Stomach (tissue), 9 donors: ENCODE results near the gene NEO1. TPM values are rescaled to one million over a fixed set of nuclear protein-coding genes. Genes with fewer than 3 reads are reported as not detected.

Source experiments
- DNase-seq, 2 donors: peaks; one replicate each; pipeline versions ENCODE4 v3.0.0 to v3.0.0-alpha.2; 2013 to 2019
- H3K27ac ChIP-seq, 5 donors: fragments of 200-600 bp in 4 of 5; sonication (generic) in 4 of 5; one replicate each; pipeline ENCODE4 v1.5.1; 2013 to 2019; ENCODE audit warnings: mild to moderate bottlenecking in 1 of 5, moderate library complexity in 1 of 5
- H3K27me3 ChIP-seq, 3 donors: fragments of 200-600 bp; sonication (generic); one replicate each; pipeline ENCODE4 v1.5.1; 2017 to 2019; ENCODE audit warnings: mixed run types in 1 of 3
- H3K36me3 ChIP-seq, 4 donors: fragments of 200-600 bp; sonication (generic); 1 replicate in 3 of 4; 2 replicates in 1 of 4; pipeline ENCODE4 v1.5.1; 2016 to 2019
- H3K4me1 ChIP-seq, 4 donors: fragments of 200-600 bp; sonication (generic); one replicate each; pipeline ENCODE4 v1.5.1; 2016 to 2019
- H3K4me3 ChIP-seq, 4 donors: fragments of 200-600 bp; sonication (generic) in 3 of 4; one replicate each; pipeline ENCODE4 v1.5.1; 2016 to 2019; ENCODE audit warnings: mild to moderate bottlenecking in 1 of 4
- H3K9me3 ChIP-seq, 4 donors: fragments of 200-600 bp; sonication (generic); one replicate each; pipeline ENCODE4 v1.5.1; 2016 to 2019
- EP300 ChIP-seq: sonication (generic); formaldehyde crosslinking; IDR thresholded peaks from one replicate; pipeline ENCODE4 v1.6.1; 2017; ENCODE audit warnings: antibody characterized with exemption
- POLR2A ChIP-seq, 4 donors: fragments of 450-650 bp; IDR thresholded peaks; one replicate each; pipeline ENCODE4 v1.6.1; 2016; ENCODE audit warnings: antibody characterized with exemption in 4 of 4, control low read depth in 2 of 4, mild to moderate bottlenecking in 1 of 4, moderate library complexity in 1 of 4
- POLR2AphosphoS5 ChIP-seq, 3 donors: sonication (generic); formaldehyde crosslinking; IDR thresholded peaks; one replicate each; pipeline ENCODE4 v1.6.1; 2016; ENCODE audit warnings: antibody characterized with exemption in 3 of 3
- WGBS, 5 donors: extraction: QIAGEN DNeasy Blood & Tissue Kit in 3 of 5; methylation state at CpG; one replicate each; pipeline versions ENCODE4 v1.1.5 to v1.1.7; 2013 to 2018; 5-methylcytosine and 5-hydroxymethylcytosine counted together
- intact Hi-C: fragments of 100-400 bp; cut with DNase I; formaldehyde crosslinking; loops from one replicate; pipeline ENCODE4 v1.15.1; 2023; ENCODE audit warnings: low total_unique reads
- polyA plus RNA-seq, 3 donors: library from polyadenylated mRNA; stranded (reverse); fragments of 200-250 nt; gene quantifications; one replicate each; pipeline ENCODE4 v1.2.3, GENCODE V29; 2013
- total RNA-seq, 5 donors: library from RNA; depleted of rRNA; stranded (reverse); fragments of >200 nt; gene quantifications; one replicate each; pipeline versions ENCODE4 v1.1.0 to v1.2.3, GENCODE V29; 2014 to 2016
- TF ChIP-seq, protein P1 (sequence below), 7 experiments: fragments of 450-650 bp in 4 of 7; fragments of 200-600 bp in 3 of 7; sonication (generic) in 3 of 7; IDR thresholded peaks; one replicate each; pipeline ENCODE4 v1.5.1; 2016 to 2019; ENCODE audit warnings: antibody characterized with exemption in 7 of 7, control low read depth in 2 of 7, mild to moderate bottlenecking in 1 of 7
- donor health status: healthy with polysubstance abuse.
- donor health status: Bipolar disorder and iron deficiency.
- donor health status: healthy.

NEO1 gene
- total and polyA plus RNA-seq, 8 donors: 4.7 to 182 (median 17.3) TPM

DNA sequence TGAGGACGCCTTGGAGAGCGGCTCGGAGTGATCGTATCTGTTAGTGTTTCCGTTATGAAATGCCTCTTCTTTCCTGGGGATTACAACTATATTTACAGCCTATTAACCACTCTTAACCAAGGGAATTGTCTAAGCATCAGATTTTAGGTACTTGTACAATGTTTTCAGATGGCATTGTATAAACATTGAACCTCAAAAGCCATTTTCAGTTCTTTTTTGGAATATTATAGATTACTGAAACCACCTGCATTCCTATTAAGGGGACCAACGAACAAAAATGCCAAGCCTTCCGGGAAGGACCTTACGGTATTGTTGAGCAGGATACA, 1.1 kb downstream of the NEO1 start:
- Histone ChIP-seq H3K9me3 (no peaks in the 10 kb centered on the region), H3K4me3 (peak overlapping the region; percentile 86 to 94 (median 88)), H3K27me3 (peaks cover 0 to 15% (median 0%) of the 10 kb centered on the region in 3 donors), H3K36me3 (no peaks in the 10 kb centered on the region), H3K4me1 (peaks cover 7 to 47% (median 28%) of the 10 kb centered on the region in 4 donors), H3K27ac (peak overlapping the region; percentile 83 to 97 (median 91))
- TF ChIP-seq, protein P1, sequence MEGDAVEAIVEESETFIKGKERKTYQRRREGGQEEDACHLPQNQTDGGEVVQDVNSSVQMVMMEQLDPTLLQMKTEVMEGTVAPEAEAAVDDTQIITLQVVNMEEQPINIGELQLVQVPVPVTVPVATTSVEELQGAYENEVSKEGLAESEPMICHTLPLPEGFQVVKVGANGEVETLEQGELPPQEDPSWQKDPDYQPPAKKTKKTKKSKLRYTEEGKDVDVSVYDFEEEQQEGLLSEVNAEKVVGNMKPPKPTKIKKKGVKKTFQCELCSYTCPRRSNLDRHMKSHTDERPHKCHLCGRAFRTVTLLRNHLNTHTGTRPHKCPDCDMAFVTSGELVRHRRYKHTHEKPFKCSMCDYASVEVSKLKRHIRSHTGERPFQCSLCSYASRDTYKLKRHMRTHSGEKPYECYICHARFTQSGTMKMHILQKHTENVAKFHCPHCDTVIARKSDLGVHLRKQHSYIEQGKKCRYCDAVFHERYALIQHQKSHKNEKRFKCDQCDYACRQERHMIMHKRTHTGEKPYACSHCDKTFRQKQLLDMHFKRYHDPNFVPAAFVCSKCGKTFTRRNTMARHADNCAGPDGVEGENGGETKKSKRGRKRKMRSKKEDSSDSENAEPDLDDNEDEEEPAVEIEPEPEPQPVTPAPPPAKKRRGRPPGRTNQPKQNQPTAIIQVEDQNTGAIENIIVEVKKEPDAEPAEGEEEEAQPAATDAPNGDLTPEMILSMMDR (IDR thresholded peaks at IDR 0.05): no peak
- TF ChIP-seq POLR2A (IDR thresholded peaks at IDR 0.05): no peak
- intact Hi-C loops: no loop called here
- DNase-seq: peak in 1 of 2 donors; percentile 37
- 1 to 3% (median 2%) methylated on average over 8 of the region's 8 CpGs for WGBS, 5 donors

DNA sequence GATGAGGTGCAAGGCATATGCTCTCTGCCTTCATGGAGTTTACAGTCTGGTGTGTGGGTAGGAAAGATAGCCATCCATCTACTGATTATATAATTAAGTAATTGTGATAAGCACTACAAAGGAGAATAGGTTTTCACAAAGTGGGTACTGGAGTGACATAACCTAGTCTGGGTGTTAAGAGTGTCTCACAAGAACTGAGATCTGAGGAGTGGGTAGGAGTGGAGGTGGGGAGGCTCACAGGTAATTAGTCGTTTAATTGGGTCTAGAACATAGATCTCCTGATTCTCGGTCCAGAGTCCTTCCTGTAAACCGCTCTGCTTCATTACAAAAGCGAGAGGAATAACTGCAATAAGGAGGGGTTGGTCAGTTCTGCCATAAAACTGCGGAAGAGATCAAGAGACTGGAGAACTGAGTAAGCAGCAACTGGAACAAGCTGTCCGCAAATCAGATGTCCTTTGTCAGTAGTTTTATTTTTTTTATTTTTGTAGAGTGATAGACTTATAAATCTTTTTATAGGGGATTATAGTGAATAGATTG, 2.2 kb downstream of the NEO1 start:
- Histone ChIP-seq H3K4me1 (peaks cover 7 to 48% (median 28%) of the 10 kb centered on the region in 4 donors), H3K4me3 (peak overlapping the region in 1 of 4 donors; percentile 87), H3K27me3 (peaks cover 0 to 13% (median 0%) of the 10 kb centered on the region in 3 donors), H3K9me3 (no peaks in the 10 kb centered on the region), H3K27ac (no peak overlapping the region), H3K36me3 (no peaks in the 10 kb centered on the region)
- TF ChIP-seq POLR2A (IDR thresholded peaks at IDR 0.05) (no peak), EP300 (no peak), POLR2AphosphoS5 (IDR thresholded peaks at IDR 0.05) (no peak)
- TF ChIP-seq, protein P1 (IDR thresholded peaks at IDR 0.05): no peak
- intact Hi-C loops: no loop called here
- WGBS, 5 donors: 64 to 72% (median 69%) methylated on average over 6 of the region's 6 CpGs
- no peak for DNase-seq

DNA sequence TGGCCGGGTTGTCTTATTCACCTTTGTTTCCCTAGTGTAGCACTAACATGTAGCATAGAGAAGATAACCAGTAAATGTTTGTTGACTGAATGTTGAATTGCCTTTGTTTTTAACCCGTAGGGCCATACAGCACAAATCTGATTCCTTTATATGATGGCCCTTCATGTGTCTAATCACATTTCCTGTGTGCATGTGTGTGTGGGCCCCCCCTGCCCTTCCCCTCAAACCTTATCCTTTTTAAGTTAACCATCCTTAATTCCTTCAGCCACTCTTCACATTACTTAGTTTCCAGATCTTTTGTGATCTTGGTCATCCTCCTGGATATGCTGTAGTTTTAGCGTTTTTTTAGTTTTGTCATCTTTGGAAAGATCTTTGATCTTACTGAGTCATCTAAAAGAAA, 4.2 kb downstream of the NEO1 start:
- 56 to 73% (median 69%) methylated on average over 3 of the region's 3 CpGs for WGBS, 5 donors
- no peak for DNase-seq
- intact Hi-C loops: no loop called here
- no peak overlapping the region for H3K27ac ChIP-seq
- no peak overlapping the region for H3K4me3 ChIP-seq
- H3K9me3 ChIP-seq: no peaks in the 10 kb centered on the region
- H3K4me1 ChIP-seq: peaks cover 7 to 39% (median 24%) of the 10 kb centered on the region in 4 donors
- TF ChIP-seq POLR2AphosphoS5 (IDR thresholded peaks at IDR 0.05) (no peak), POLR2A (IDR thresholded peaks at IDR 0.05) (no peak), EP300 (no peak)
- TF ChIP-seq, protein P1 (IDR thresholded peaks at IDR 0.05): no peak
- H3K36me3 ChIP-seq: no peaks in the 10 kb centered on the region
- H3K27me3 ChIP-seq: peaks cover 0 to 11% (median 0%) of the 10 kb centered on the region in 3 donors

DNA sequence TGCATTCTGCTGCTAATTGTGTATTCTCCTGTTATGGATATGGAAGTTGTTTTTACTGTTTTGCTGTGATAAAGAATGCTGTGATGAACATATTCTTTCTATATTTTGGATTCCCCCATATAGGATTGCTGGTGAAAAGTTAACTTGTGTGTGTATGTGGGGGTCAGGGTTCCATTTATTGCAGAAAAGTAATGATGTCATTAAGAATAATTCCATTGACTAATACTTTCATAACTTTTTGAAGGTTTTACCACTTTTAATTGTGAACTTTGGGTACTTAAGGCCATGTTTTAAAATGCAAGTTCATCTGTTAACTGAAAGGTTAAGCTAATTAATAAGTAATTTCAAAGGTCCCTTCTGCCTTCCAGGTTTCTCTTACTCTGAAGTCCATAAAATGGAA, 6.2 kb downstream of the NEO1 start:
- no peak overlapping the region for H3K4me3 ChIP-seq
- no peaks in the 10 kb centered on the region for H3K27me3 ChIP-seq
- H3K9me3 ChIP-seq: no peaks in the 10 kb centered on the region
- TF ChIP-seq POLR2AphosphoS5 (IDR thresholded peaks at IDR 0.05) (no peak), EP300 (no peak), POLR2A (IDR thresholded peaks at IDR 0.05) (no peak)
- no peaks in the 10 kb centered on the region for H3K36me3 ChIP-seq
- no peak overlapping the region for H3K27ac ChIP-seq
- intact Hi-C loops: no loop called here
- DNase-seq: no peak
- H3K4me1 ChIP-seq: peaks cover 7 to 38% (median 21%) of the 10 kb centered on the region in 4 donors

DNA sequence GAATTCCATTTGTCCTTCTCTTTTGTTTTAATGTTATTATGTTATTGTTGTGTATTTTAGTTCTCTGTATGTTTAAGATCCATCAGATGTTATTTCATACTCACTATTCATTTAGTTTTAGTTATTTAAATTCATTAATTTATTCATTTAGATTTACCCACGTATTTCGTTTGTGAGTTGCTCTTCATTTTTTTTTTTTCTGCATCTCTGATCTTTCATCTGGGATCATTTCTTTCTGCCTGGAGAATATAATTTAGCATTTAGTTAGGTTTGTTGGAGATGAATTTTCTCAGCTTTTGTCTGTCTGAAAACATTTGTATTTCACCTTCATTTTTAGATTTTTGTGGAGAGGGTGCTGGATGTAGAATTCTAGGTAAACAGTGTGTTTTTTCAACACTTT, 12.9 kb downstream of the NEO1 start:
- no peaks in the 10 kb centered on the region for H3K27me3 ChIP-seq
- no peak overlapping the region for H3K27ac ChIP-seq
- TF ChIP-seq POLR2AphosphoS5 (IDR thresholded peaks at IDR 0.05): no peak
- TF ChIP-seq EP300: no peak
- no peak for TF ChIP-seq POLR2A (IDR thresholded peaks at IDR 0.05)
- TF ChIP-seq, protein P1 (IDR thresholded peaks at IDR 0.05): no peak
- H3K9me3 ChIP-seq: no peaks in the 10 kb centered on the region
- intact Hi-C loops: no loop called here
- WGBS, 5 donors: 73 to 89% (median 86%) methylated on average over 2 of the region's 2 CpGs
- H3K4me1 ChIP-seq: peaks cover 0 to 5% (median 0%) of the 10 kb centered on the region in 4 donors
- H3K4me3 ChIP-seq: no peak overlapping the region
- no peaks in the 10 kb centered on the region for H3K36me3 ChIP-seq
- no peak for DNase-seq
